K562 (cell line): ENCODE results near the gene PPP1R14C. TPM values are rescaled to one million over a fixed set of nuclear protein-coding genes. Genes with fewer than 3 reads are reported as not detected.

Experiments used
- CLOCK ChIP-seq: fragments of 250-450 bp; sonication (Bioruptor Pico); IDR thresholded peaks from 2 replicates; pipeline ENCODE4 v1.4.0; 2020; ENCODE audit warnings: mild to moderate bottlenecking, moderate library complexity, borderline replicate concordance
- IRF9 ChIP-seq: fragments of 450-650 bp; IDR thresholded peaks from 2 replicates; pipeline ENCODE4 v1.6.1; 2016; ENCODE audit warnings: missing biosample characterization, missing genetic modification characterization
- JUN ChIP-seq, 2 experiments: sonication (generic) in 1 of 2; formaldehyde crosslinking in 1 of 2; IDR thresholded peaks; 2 replicates each; pipeline versions ENCODE4 v1.6.1 to v1.8.0; 2012 to 2022; ENCODE audit warnings: borderline replicate concordance in 2 of 2, mild to moderate bottlenecking in 2 of 2, improper control_type of control experiment in 1 of 2, low read depth in 1 of 2, low read length in 1 of 2, missing genetic modification reagents in 1 of 2
- MAFK ChIP-seq: IDR thresholded peaks from 2 replicates; pipeline ENCODE4 v1.6.1; 2011; ENCODE audit warnings: low read length, improper control_type of control experiment
- MIER1 ChIP-seq: fragments of 450-650 bp; IDR thresholded peaks from 2 replicates; pipeline ENCODE4 v1.6.1; 2016; ENCODE audit warnings: antibody characterized with exemption, mild to moderate bottlenecking, low read depth
- MTA3 ChIP-seq: fragments of 450-650 bp; formaldehyde crosslinking; IDR thresholded peaks from 2 replicates; pipeline ENCODE4 v1.6.1; 2017; ENCODE audit warnings: mild to moderate bottlenecking, borderline replicate concordance
- NR2C2 ChIP-seq, 2 experiments: fragments of 200-800 bp in 1 of 2; sonication (Bioruptor generic) in 1 of 2; sonication (generic) in 1 of 2; formaldehyde crosslinking in 1 of 2; IDR thresholded peaks; 2 replicates each; pipeline versions ENCODE4 v1.6.1 to v1.8.0; 2016 to 2022; ENCODE audit warnings: mild to moderate bottlenecking in 1 of 2, missing compliant biosample characterization in 1 of 2, missing genetic modification characterization in 1 of 2, missing genetic modification reagents in 1 of 2
- TARDBP ChIP-seq: fragments of 450-650 bp; IDR thresholded peaks from 2 replicates; pipeline ENCODE4 v1.6.1; 2016
- ZBTB1 ChIP-seq: sonication (generic); formaldehyde crosslinking; IDR thresholded peaks from 2 replicates; pipeline ENCODE4 v1.8.1; 2023; ENCODE audit warnings: missing genetic modification reagents, low read depth, mild to moderate bottlenecking, borderline replicate concordance
- ZNF589 ChIP-seq: fragments of 200-800 bp; sonication (Bioruptor generic); IDR thresholded peaks from 2 replicates; pipeline ENCODE4 v1.6.1; 2016; ENCODE audit warnings: low read depth, missing genetic modification characterization, missing compliant biosample characterization
- polyA plus RNA-seq, 8 experiments: library from polyadenylated mRNA; depleted of rRNA in 4 of 8; stranded (reverse) in 5 of 8; unstranded in 3 of 8; fragments of >200 nt; fragmentation: Nextera tagmentation in 2 of 8; fragmentation: Illumina TruSeq in 1 of 8; extraction: Ambion mirVana in 2 of 8; extraction: Trizol in 1 of 8; gene quantifications; 2 replicates each; pipeline versions ENCODE4 v1.2.1 to v1.2.3, GENCODE V29; 2011 to 2014; ENCODE audit warnings: inconsistent platforms in 1 of 8, missing spikeins in 1 of 8
- total RNA-seq, 7 experiments: library from RNA; depleted of rRNA in 6 of 7; stranded (reverse); fragments of >200 nt in 6 of 7; fragmentation: Illumina TruSeq in 2 of 7; extraction: Trizol in 2 of 7; gene quantifications; 2 replicates each; pipeline versions ENCODE4 v1.2.1 to v1.2.3, GENCODE V29; 2011 to 2021; ENCODE audit warnings: low replicate concordance in 1 of 7

Gene PPP1R14C
- total and polyA plus RNA-seq, 9 of the 15 experiments (the other 6 are each of a cell fraction or from before 2014, with no cell fraction given), result 4.5 to 16.6 (median 11.9) TPM

- TF ChIP-seq ZNF589, result no peak; the same call in 1 of the 2 replicates
- no peak for TF ChIP-seq ZBTB1 (CRISPR knock-in tag)
- no peak for TF ChIP-seq MIER1
- TF ChIP-seq IRF9, result no peak
- TF ChIP-seq JUN (IDR thresholded peaks at IDR 0.05; ENCODE audit: borderline replicate concordance, low read depth, low read length), result peak; percentile 65; the same call in 1 of the 2 replicates
- TF ChIP-seq JUN (CRISPR knock-in tag; IDR thresholded peaks at IDR 0.05; ENCODE audit: borderline replicate concordance), result no peak
- no peak for TF ChIP-seq NR2C2 (CRISPR knock-in tag; IDR thresholded peaks at IDR 0.05)
- TF ChIP-seq NR2C2 (tag; IDR thresholded peaks at IDR 0.05), result peak; percentile 50; the same call in 1 of the 2 replicates
- TF ChIP-seq MTA3, result no peak
- no peak for TF ChIP-seq CLOCK (CRISPR knock-in tag)
- no peak for TF ChIP-seq MAFK
- no peak for TF ChIP-seq TARDBP
- TF ChIP-seq, all 486 proteins: peak for 11
These were observed 113.9 kb downstream of the PPP1R14C start (continued) for GRCh38 chr6:150256618-150257272.
